ENCODE measurements around the gene GGCT. TPM values are rescaled to one million over a fixed set of nuclear protein-coding genes. Genes with fewer than 3 reads are reported as not detected.

The GGCT gene
- total and polyA plus RNA-seq, 2 donors (not counting 3 experiments of a cell fraction or from before 2014, with no cell fraction given): 21.1 to 44.3 TPM

DNA sequence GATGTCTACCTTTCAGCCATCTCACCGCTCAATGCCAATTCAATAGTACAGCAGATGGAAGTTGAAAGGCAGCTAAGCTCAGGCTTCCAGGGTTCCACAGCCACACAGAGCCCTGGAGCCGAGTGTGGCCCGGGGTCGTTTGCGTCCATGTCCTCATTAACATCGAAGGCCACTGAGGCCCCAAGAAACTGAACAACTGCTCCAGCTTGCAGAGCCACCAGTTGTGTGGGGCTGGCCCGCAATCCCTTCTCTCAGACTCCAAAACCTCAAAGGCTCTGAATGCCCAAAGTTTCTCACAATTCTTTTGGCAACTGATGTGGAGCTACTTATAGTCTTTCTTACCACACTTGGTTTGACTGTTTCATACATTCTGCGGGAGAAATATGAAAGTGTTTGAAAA lies 57.2 kb downstream of the GGCT start:
- Histone ChIP-seq H3K79me2 (ENCODE audit: control insufficient read depth, insufficient read depth, low read length) (no peaks in the 10 kb centered on the region), H3K27me3 (ENCODE audit: control insufficient read depth in 2 of 2, insufficient read depth in 2 of 2, low read length in 2 of 2) (no peaks in the 10 kb centered on the region), H3K4me1 (ENCODE audit: control insufficient read depth, extremely low read depth, insufficient read depth, low read length) (no peaks in the 10 kb centered on the region), H3K27ac (ENCODE audit: insufficient read depth, low read depth, low read length) (no peak overlapping the region), H3K36me3 (ENCODE audit: control insufficient read depth in 2 of 2, extremely low read depth in 1 of 2, insufficient read depth in 2 of 2, low read length in 2 of 2) (peaks cover 10 to 61% of the 10 kb centered on the region in 2 experiments), H3K4me3 (replicated peaks in 1 of 3; ENCODE audit: insufficient read depth in 1 of 3, low read depth in 1 of 3, low read length in 3 of 3) (no peak overlapping the region), H3K9ac (replicated peaks; ENCODE audit: extremely low read depth, insufficient read depth, low read length) (no peak overlapping the region), H3K9me1 (replicated peaks; ENCODE audit: control insufficient read depth, extremely low read depth, insufficient read depth, low read length) (no peaks in the 10 kb centered on the region), H4K20me1 (replicated peaks; ENCODE audit: control insufficient read depth, extremely low read depth, insufficient read depth, low read length) (no peaks in the 10 kb centered on the region), H2AFZ (ENCODE audit: low read depth, low read length) (no peak overlapping the region), H3K9me3 (replicated peaks; ENCODE audit: control insufficient read depth, insufficient read depth, low read length) (no peaks in the 10 kb centered on the region), H3K4me2 (ENCODE audit: insufficient read depth, low read length) (no peak overlapping the region)
- BruUV-seq (replicated peaks): no TSS peak
- TF ChIP-seq GATA2 (IDR thresholded peaks at IDR 0.05; ENCODE audit: insufficient read depth, insufficient read length, low read depth, low read length) (no peak), FOS (IDR thresholded peaks at IDR 0.05; ENCODE audit: borderline replicate concordance, insufficient read depth, low read length) (no peak), EZH2 (IDR thresholded peaks at IDR 0.05; ENCODE audit: borderline replicate concordance, low read depth, low read length, severe bottlenecking) (no peak)
- FAIRE-seq (no peak), DNase-seq (ENCODE audit: low read depth, low spot score) (no peak)
- intact Hi-C loops (cut with micrococcal nuclease) (no loop called here), dilution Hi-C loops (cut with MboI; ENCODE audit: extremely low pct_ligation_motif_present, low sequenced_read_pairs) (no loop called here)
- ChIA-PET POLR2A (no interaction called here), CTCF (no interaction called here)

Other genes starting within 250 kb of the GGCT start
- 5.7 and 5.9 TPM in 2 replicates for gene ZNRF2, start 220.2 kb downstream of the GGCT start, total RNA-seq
- 0.96 and 1.4 TPM in 2 replicates for gene ZNRF2, start 220.2 kb downstream of the GGCT start, polyA plus RNA-seq
- 39.2 and 39.7 TPM in 2 replicates for gene NOD1, start 26.0 kb downstream of the GGCT start, total RNA-seq
- 22.1 and 23.2 TPM in 2 replicates for gene NOD1, start 26.0 kb downstream of the GGCT start, polyA plus RNA-seq
- gene GARS1, start 90.0 kb upstream of the GGCT start, total RNA-seq: 194 and 206 TPM in 2 replicates
- 295 and 300 TPM in 2 replicates for gene GARS1, start 90.0 kb upstream of the GGCT start, polyA plus RNA-seq
- not detected in 2 replicates for gene CRHR2, start 177.6 kb upstream of the GGCT start, total RNA-seq
- not detected in 2 replicates for gene CRHR2, start 177.6 kb upstream of the GGCT start, polyA plus RNA-seq
- not detected in 2 replicates for gene INMT, start 247.3 kb upstream of the GGCT start, total RNA-seq
- gene INMT, start 247.3 kb upstream of the GGCT start, polyA plus RNA-seq: not detected in 2 replicates